Adrenal gland (tissue), 5 donors: ENCODE results near the gene ZNF678.

ENCODE experiments used
- POLR2A ChIP-seq, 2 donors: fragments of 450-650 bp; IDR thresholded peaks; one replicate each; pipeline ENCODE4 v1.6.1; 2017; ENCODE audit warnings: antibody characterized with exemption in 2 of 2, mild to moderate bottlenecking in 2 of 2, moderate library complexity in 1 of 2
- TF ChIP-seq, protein P1 (sequence below), 6 experiments: fragments of 450-650 bp in 4 of 6; fragments of 200-600 bp in 2 of 6; sonication (generic) in 1 of 6; IDR thresholded peaks; 1 replicate in 5 of 6; 2 replicates in 1 of 6; pipeline versions ENCODE4 v1.5.1 to v1.8.0; 2016 to 2021; ENCODE audit warnings: antibody characterized with exemption in 6 of 6, mild to moderate bottlenecking in 2 of 6, moderate library complexity in 1 of 6
- donor health status: DM: no; HTN: no; CAD: no.

DNA sequence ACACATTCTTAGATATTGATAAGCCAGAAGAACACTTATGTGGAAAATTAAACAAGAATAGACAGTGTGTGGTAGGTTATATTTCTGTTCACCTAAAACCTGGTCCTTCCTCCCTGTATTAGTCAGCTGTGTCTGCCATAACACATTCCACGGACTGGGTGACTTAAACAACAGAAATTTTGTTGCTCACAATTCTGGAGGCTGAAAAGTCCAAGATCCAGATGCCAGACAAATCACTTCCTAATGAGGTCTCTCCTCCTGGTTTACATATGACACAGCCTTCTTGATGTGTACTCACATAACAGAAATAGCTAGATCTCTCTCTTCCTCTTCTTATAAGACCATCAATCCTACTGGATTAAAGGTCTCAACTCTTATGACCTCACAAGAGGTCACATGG, 146.1 kb downstream of the ZNF678 start:
- TF ChIP-seq, protein P1, sequence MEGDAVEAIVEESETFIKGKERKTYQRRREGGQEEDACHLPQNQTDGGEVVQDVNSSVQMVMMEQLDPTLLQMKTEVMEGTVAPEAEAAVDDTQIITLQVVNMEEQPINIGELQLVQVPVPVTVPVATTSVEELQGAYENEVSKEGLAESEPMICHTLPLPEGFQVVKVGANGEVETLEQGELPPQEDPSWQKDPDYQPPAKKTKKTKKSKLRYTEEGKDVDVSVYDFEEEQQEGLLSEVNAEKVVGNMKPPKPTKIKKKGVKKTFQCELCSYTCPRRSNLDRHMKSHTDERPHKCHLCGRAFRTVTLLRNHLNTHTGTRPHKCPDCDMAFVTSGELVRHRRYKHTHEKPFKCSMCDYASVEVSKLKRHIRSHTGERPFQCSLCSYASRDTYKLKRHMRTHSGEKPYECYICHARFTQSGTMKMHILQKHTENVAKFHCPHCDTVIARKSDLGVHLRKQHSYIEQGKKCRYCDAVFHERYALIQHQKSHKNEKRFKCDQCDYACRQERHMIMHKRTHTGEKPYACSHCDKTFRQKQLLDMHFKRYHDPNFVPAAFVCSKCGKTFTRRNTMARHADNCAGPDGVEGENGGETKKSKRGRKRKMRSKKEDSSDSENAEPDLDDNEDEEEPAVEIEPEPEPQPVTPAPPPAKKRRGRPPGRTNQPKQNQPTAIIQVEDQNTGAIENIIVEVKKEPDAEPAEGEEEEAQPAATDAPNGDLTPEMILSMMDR (IDR thresholded peaks at IDR 0.05), result no peak
- TF ChIP-seq POLR2A (IDR thresholded peaks at IDR 0.05), result no peak
